ENCODE data around the gene MAP7.

DNA sequence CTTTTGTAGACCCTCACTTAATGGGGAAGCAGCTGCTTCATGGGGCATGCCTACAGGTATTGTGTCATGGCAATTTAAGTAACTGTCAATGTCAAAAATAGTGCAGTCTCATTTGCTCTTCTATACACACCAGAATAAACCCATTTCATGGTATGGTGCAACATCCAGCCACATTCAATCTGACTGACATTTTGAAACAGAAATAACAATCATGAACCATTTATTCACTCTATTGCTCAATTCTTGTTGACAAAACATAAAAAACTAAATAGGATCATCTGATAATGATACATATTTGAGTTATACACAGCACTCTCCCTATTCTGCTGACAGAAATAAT, 122.9 kb downstream of the MAP7 start:
- no peak for TF ChIP-seq EZH2phosphoT487 (IDR thresholded peaks at IDR 0.05; ENCODE audit: insufficient read depth, low read depth)
- TF ChIP-seq EZH2 (IDR thresholded peaks at IDR 0.05; ENCODE audit: insufficient read depth, poor library complexity, severe bottlenecking) = no peak

All from GM23248 (cell line).